H1 (cell line): ENCODE data around the gene INPP4B. TPM values are rescaled to one million over a fixed set of nuclear protein-coding genes. Genes with fewer than 3 reads are reported as not detected.

ENCODE experiments used
- CBX8 ChIP-seq: fragments of 300-800, 300-1000 bp; sonication (generic); IDR thresholded peaks from 2 replicates; pipeline ENCODE4 v1.7.1; 2016; ENCODE audit warnings: low read depth, low read length, borderline replicate concordance
- CEBPB ChIP-seq: IDR thresholded peaks from 2 replicates; pipeline ENCODE4 v1.6.1; 2012; ENCODE audit warnings: low read depth, low read length
- JUND ChIP-seq: IDR thresholded peaks from 2 replicates; pipeline ENCODE4 v1.6.1; 2011; ENCODE audit warnings: mild to moderate bottlenecking, improper control_type of control experiment, low read length
- RFX5 ChIP-seq: IDR thresholded peaks from 2 replicates; pipeline ENCODE4 v1.6.1; 2011; ENCODE audit warnings: low read depth, low read length, improper control_type of control experiment, borderline replicate concordance
- RXRA ChIP-seq: IDR thresholded peaks from 2 replicates; pipeline ENCODE4 v1.6.1; 2011; ENCODE audit warnings: low read depth, mild to moderate bottlenecking, low read length, moderate library complexity; ENCODE audit not compliant: insufficient read depth
- SP2 ChIP-seq: IDR thresholded peaks from 2 replicates; pipeline ENCODE4 v1.6.1; 2012; ENCODE audit warnings: mild to moderate bottlenecking, low read length, inconsistent platforms
- polyA plus RNA-seq, 7 experiments: library from polyadenylated mRNA; depleted of rRNA in 3 of 7; stranded (reverse) in 5 of 7; unstranded in 2 of 7; fragments of >200 nt in 5 of 7; fragments of 200-250 nt in 2 of 7; gene quantifications; 1 replicate in 5 of 7; 2 replicates in 1 of 7; 4 replicates in 1 of 7; pipeline versions ENCODE4 v1.2.1 to v1.2.3, GENCODE V29; 2011 to 2013; ENCODE audit warnings: missing spikeins in 2 of 7, mixed read lengths in 2 of 7
- total RNA-seq: library from RNA; stranded (reverse); fragmentation: NEBNext Ultra II Directional; extraction: Animal tissue kit (Norgen Biotek cat#: 25700); gene quantifications from 2 replicates; pipeline ENCODE4 v1.2.1, GENCODE V29; 2021
- TF ChIP-seq, protein P1 (sequence below): fragments of 300-600 bp; sonication (generic); IDR thresholded peaks from 2 replicates; pipeline ENCODE4 v1.7.1; 2012; ENCODE audit warnings: low read length, moderate library complexity, mild to moderate bottlenecking, inconsistent platforms; ENCODE audit not compliant: insufficient replicate concordance
- TF ChIP-seq, protein P2 (sequence below), 3 experiments: IDR thresholded peaks; 1 replicate in 2 of 3; 2 replicates in 1 of 3; pipeline versions ENCODE4 v1.5.1 to v1.6.1; 2011; ENCODE audit warnings: low read length in 3 of 3, mild to moderate bottlenecking in 3 of 3, inconsistent platforms in 2 of 3, low read depth in 1 of 3, moderate library complexity in 1 of 3; ENCODE audit not compliant: insufficient read depth in 1 of 3; ENCODE audit errors: control extremely low read depth in 1 of 3

INPP4B gene
- total and polyA plus RNA-seq, 2 of the 8 experiments (the other 6 are each of a cell fraction or from before 2014, with no cell fraction given): 0.11 to 0.54 TPM

DNA sequence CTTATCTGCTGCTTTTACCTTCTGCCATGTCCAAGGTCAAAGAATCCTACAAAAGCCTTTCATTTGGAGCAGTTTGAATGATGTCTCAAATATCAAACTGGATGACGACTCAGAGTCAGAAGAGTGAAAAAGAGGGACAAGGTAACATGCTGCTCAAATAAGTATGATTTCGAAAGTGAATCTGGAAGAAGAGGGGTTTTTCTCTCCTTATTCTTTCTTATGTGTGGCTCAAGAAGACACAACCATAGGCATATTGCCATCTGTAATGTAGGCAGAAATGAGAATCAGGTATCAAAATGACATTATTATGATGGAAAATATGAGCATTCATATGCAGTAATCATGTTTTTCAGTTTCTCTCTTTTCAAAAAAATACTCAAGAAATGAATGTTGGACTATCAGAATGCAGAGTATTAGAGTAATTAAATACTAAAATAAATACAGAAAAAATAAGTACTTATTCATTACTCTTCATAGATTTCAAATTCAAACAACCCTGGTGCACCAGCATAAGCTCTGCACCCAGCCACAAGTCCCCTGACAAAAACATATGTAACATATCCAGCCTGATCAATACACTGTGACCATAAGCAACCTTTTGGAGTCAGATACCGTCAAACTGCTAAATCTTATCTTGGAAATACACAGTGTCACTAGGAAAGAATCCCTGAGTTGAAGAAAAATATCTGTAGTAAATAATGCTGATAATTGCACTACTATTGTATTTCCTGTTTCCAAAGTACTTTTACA is 468.6 kb downstream of the INPP4B start (continued):
- TF ChIP-seq, protein P1, sequence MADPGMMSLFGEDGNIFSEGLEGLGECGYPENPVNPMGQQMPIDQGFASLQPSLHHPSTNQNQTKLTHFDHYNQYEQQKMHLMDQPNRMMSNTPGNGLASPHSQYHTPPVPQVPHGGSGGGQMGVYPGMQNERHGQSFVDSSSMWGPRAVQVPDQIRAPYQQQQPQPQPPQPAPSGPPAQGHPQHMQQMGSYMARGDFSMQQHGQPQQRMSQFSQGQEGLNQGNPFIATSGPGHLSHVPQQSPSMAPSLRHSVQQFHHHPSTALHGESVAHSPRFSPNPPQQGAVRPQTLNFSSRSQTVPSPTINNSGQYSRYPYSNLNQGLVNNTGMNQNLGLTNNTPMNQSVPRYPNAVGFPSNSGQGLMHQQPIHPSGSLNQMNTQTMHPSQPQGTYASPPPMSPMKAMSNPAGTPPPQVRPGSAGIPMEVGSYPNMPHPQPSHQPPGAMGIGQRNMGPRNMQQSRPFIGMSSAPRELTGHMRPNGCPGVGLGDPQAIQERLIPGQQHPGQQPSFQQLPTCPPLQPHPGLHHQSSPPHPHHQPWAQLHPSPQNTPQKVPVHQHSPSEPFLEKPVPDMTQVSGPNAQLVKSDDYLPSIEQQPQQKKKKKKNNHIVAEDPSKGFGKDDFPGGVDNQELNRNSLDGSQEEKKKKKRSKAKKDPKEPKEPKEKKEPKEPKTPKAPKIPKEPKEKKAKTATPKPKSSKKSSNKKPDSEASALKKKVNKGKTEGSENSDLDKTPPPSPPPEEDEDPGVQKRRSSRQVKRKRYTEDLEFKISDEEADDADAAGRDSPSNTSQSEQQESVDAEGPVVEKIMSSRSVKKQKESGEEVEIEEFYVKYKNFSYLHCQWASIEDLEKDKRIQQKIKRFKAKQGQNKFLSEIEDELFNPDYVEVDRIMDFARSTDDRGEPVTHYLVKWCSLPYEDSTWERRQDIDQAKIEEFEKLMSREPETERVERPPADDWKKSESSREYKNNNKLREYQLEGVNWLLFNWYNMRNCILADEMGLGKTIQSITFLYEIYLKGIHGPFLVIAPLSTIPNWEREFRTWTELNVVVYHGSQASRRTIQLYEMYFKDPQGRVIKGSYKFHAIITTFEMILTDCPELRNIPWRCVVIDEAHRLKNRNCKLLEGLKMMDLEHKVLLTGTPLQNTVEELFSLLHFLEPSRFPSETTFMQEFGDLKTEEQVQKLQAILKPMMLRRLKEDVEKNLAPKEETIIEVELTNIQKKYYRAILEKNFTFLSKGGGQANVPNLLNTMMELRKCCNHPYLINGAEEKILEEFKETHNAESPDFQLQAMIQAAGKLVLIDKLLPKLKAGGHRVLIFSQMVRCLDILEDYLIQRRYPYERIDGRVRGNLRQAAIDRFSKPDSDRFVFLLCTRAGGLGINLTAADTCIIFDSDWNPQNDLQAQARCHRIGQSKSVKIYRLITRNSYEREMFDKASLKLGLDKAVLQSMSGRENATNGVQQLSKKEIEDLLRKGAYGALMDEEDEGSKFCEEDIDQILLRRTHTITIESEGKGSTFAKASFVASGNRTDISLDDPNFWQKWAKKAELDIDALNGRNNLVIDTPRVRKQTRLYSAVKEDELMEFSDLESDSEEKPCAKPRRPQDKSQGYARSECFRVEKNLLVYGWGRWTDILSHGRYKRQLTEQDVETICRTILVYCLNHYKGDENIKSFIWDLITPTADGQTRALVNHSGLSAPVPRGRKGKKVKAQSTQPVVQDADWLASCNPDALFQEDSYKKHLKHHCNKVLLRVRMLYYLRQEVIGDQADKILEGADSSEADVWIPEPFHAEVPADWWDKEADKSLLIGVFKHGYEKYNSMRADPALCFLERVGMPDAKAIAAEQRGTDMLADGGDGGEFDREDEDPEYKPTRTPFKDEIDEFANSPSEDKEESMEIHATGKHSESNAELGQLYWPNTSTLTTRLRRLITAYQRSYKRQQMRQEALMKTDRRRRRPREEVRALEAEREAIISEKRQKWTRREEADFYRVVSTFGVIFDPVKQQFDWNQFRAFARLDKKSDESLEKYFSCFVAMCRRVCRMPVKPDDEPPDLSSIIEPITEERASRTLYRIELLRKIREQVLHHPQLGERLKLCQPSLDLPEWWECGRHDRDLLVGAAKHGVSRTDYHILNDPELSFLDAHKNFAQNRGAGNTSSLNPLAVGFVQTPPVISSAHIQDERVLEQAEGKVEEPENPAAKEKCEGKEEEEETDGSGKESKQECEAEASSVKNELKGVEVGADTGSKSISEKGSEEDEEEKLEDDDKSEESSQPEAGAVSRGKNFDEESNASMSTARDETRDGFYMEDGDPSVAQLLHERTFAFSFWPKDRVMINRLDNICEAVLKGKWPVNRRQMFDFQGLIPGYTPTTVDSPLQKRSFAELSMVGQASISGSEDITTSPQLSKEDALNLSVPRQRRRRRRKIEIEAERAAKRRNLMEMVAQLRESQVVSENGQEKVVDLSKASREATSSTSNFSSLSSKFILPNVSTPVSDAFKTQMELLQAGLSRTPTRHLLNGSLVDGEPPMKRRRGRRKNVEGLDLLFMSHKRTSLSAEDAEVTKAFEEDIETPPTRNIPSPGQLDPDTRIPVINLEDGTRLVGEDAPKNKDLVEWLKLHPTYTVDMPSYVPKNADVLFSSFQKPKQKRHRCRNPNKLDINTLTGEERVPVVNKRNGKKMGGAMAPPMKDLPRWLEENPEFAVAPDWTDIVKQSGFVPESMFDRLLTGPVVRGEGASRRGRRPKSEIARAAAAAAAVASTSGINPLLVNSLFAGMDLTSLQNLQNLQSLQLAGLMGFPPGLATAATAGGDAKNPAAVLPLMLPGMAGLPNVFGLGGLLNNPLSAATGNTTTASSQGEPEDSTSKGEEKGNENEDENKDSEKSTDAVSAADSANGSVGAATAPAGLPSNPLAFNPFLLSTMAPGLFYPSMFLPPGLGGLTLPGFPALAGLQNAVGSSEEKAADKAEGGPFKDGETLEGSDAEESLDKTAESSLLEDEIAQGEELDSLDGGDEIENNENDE: no peak
- TF ChIP-seq RFX5 (no peak), RXRA (no peak), CBX8 (no peak), CEBPB (no peak), JUND (no peak), SP2 (no peak)
- TF ChIP-seq, protein P2, sequence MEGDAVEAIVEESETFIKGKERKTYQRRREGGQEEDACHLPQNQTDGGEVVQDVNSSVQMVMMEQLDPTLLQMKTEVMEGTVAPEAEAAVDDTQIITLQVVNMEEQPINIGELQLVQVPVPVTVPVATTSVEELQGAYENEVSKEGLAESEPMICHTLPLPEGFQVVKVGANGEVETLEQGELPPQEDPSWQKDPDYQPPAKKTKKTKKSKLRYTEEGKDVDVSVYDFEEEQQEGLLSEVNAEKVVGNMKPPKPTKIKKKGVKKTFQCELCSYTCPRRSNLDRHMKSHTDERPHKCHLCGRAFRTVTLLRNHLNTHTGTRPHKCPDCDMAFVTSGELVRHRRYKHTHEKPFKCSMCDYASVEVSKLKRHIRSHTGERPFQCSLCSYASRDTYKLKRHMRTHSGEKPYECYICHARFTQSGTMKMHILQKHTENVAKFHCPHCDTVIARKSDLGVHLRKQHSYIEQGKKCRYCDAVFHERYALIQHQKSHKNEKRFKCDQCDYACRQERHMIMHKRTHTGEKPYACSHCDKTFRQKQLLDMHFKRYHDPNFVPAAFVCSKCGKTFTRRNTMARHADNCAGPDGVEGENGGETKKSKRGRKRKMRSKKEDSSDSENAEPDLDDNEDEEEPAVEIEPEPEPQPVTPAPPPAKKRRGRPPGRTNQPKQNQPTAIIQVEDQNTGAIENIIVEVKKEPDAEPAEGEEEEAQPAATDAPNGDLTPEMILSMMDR (IDR thresholded peaks at IDR 0.05; ENCODE audit: control extremely low read depth in 1 of 3, insufficient read depth in 1 of 3, low read depth in 1 of 3, low read length in 3 of 3): no peak
